B cell (primary cell): Measurements from ENCODE around the gene KIF26B.

Experiments
- CTCF ChIP-seq: fragments of 200-600 bp; IDR thresholded peaks from one replicate; pipeline ENCODE4 v1.8.0; 2022; ENCODE audit warnings: antibody characterized with exemption, mild to moderate bottlenecking
- EZH2 ChIP-seq: IDR thresholded peaks from 2 replicates; pipeline ENCODE4 v1.6.1; 2012; ENCODE audit warnings: borderline replicate concordance, low read depth, mild to moderate bottlenecking, moderate library complexity, low read length; ENCODE audit not compliant: insufficient read depth, poor library complexity, severe bottlenecking

DNA sequence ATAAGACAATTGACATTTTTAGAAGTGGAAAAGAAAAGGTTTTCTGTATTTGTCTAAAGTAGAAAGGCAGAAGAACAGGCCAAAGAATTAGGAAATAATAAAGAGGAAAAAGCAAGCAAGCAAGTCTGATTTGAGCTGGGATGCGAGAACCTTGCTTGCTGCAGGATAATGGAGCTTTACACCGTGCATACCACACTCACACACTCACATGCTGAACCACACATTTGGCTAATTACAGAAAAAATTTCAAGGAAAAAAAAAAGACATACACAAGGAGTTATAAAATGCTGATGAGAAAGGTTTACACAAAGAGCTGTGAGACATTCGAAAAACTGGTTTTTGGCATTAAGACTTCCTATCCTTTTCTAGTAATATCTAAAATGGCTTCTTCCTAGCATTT, 593.9 kb downstream of the KIF26B start:
- TF ChIP-seq CTCF (no peak), EZH2 (no peak)
